HG03060 (cell line): ENCODE measurements around the gene STAP2.
"Not testable (repeated sequence)": the region's sequence is repeated elsewhere in the genome, so short reads cannot be mapped to it uniquely, and the experiment has no call there.

Experiments used
- ATAC-seq: cut with Tn5 transposase; IDR thresholded peaks from one replicate; pipeline ENCODE4 v1.9.1; 2021; ENCODE audit warnings: low read depth, moderate number of reproducible peaks; ENCODE audit not compliant: unreplicated experiment

Gene STAP2

GRCh38 chr19:4328991-4329681, 9.5 kb downstream of the STAP2 start:
- ATAC-seq: not testable (repeated sequence)

GRCh38 chr19:4328243-4328990, 10.2 kb downstream of the STAP2 start:
- peak; percentile 59 for ATAC-seq

GRCh38 chr19:4327877-4328242, 10.8 kb downstream of the STAP2 start:
- ATAC-seq: no peak

- ATAC-seq: no peak
Measured at GRCh38 chr19:4327252-4327876, 11.3 kb downstream of the STAP2 start.

- no peak for ATAC-seq
Measured at GRCh38 chr19:4326837-4327251, 11.8 kb downstream of the STAP2 start.

- ATAC-seq: no peak
Measured at GRCh38 chr19:4326215-4326836, 12.3 kb downstream of the STAP2 start.

- ATAC-seq: no peak
Measured at GRCh38 chr19:4324228-4324627, 14.4 kb downstream of the STAP2 start.

- no peak for ATAC-seq
Measured at GRCh38 chr19:4323692-4324091, 14.9 kb downstream of the STAP2 start.

GRCh38 chr19:4322942-4323665, 15.5 kb downstream of the STAP2 start:
- ATAC-seq: no peak

GRCh38 chr19:4320419-4320818, 18.2 kb downstream of the STAP2 start:
- no peak for ATAC-seq

GRCh38 chr19:4319067-4319718, 19.4 kb downstream of the STAP2 start:
- no peak for ATAC-seq

GRCh38 chr19:4318460-4318859, 20.2 kb downstream of the STAP2 start:
- ATAC-seq: no peak

- ATAC-seq: no peak
Measured at GRCh38 chr19:4316956-4317355, 21.7 kb downstream of the STAP2 start.

- ATAC-seq: no peak
Measured at GRCh38 chr19:4313847-4314490, 24.7 kb downstream of the STAP2 start.

- no peak for ATAC-seq
Measured at GRCh38 chr19:4310247-4311121, 28.1 kb downstream of the STAP2 start.

- ATAC-seq: no peak
Measured at GRCh38 chr19:4305659-4306058, 33.0 kb downstream of the STAP2 start.

GRCh38 chr19:4305257-4305612, 33.4 kb downstream of the STAP2 start:
- ATAC-seq: no peak

- no peak for ATAC-seq
Measured at GRCh38 chr19:4304538-4305256, 33.9 kb downstream of the STAP2 start, which contains the start of gene FSD1. Gene FSD1 (plus strand): TSS chr19:4304598. CDS start chr19:4304747, 149 bp downstream.
